GM21786 (cell line): Measurements from ENCODE around the gene GOLGA6L9.
"Not testable (repeated sequence)": the region's sequence is repeated elsewhere in the genome, so short reads cannot be mapped to it uniquely, and the experiment has no call there.

Source experiments
- ATAC-seq: cut with Tn5 transposase; IDR thresholded peaks from one replicate; pipeline ENCODE4 v1.9.1; 2021; ENCODE audit not compliant: unreplicated experiment

The GOLGA6L9 gene, protein sequence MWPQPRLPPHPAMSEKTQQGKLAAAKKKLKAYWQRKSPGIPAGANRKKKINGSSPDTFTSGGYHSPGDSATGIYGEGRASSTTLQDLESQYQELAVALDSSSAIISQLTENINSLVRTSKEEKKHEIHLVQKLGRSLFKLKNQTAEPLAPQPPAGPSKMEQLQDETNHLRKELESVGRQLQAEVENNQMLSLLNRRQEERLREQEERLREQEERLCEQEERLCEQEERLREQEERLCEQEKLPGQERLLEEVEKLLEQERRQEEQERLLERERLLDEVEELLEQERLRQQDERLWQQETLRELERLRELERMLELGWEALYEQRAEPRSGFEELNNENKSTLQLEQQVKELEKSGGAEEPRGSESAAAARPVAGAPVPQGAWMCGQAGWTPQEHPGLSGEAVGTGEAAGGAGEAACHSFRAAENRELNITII

GRCh38 chr15:82429693-82430092 is at the start of gene GOLGA6L9:
GOLGA6L9 (plus strand) TSS chr15:82429816; CDS start chr15:82430080, 264 bp downstream.
- not testable (repeated sequence) for ATAC-seq

DNA sequence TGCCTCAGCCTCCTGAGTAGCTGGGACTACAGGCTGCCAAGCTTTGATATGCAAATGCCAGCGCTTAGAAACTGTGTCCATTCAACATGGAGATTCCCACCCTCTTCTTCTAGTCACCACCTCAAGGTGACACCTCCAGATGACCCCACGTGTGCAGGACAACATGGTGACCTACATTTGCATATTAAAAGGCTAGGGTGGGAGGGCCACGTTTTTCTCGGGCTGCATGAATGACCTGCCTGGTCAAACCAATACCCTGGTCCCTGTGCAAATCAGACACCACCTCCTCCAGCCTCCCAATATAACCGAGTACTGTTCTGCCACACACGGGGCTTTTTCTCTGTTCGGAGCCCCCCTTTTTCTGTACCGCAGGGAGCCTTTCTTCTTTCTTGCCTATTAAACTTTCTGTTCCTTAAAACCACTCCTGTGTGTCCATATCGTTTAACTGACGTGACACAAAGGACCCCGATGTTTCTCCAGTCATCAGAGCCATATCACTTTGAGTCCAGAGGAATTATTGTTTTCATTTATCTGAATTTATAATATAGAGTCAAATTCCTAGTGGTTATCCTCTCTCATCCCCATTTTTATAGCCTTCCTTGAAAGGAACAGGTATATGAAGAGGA is 48.2 kb upstream of the GOLGA6L9 start:
- ATAC-seq: not testable (repeated sequence)

GRCh38 chr15:82387209-82387608 is 42.4 kb upstream of the GOLGA6L9 start:
- not testable (repeated sequence) for ATAC-seq

- ATAC-seq: not testable (repeated sequence)
Measured at GRCh38 chr15:82390152-82390551, 39.5 kb upstream of the GOLGA6L9 start.

DNA sequence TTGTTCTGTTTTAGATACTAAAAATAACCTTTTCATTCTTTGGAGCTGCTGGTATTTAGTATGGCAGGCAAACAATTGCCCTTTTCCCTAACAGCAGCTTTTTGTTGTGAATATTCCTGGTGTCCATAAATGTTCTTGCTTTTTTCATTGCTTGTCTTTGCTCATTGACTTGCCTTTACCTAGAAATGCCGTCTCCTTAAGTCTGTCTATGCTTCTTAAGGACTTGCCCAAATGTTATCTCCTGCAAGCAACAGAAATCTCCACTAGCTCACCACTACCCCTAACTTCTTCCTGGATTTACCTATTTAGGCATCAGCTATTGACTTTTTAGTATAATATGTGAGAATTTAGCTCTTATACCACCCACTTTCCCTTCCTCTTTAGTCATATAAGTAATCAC is 37.5 kb upstream of the GOLGA6L9 start:
- not testable (repeated sequence) for ATAC-seq

DNA sequence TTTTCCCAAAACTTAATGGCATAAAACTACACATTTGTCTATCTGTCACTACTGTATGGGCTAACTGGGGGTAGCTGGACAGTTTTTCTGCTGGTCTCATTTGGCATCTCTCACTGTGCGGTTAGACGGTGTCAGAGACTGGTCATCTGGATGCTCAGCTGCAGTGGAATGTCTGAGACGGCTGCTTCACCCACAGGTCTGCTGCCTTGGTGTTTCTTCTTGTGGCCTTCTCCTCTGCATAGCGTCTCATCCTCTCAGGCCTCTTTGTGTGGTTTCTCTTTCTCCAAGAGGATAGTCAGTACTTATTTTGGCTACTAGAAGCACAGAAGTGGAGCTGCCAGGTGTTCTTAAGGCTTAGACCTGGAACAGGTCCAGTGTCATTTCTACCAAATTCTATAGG is 35.9 kb upstream of the GOLGA6L9 start:
- ATAC-seq: no peak

DNA sequence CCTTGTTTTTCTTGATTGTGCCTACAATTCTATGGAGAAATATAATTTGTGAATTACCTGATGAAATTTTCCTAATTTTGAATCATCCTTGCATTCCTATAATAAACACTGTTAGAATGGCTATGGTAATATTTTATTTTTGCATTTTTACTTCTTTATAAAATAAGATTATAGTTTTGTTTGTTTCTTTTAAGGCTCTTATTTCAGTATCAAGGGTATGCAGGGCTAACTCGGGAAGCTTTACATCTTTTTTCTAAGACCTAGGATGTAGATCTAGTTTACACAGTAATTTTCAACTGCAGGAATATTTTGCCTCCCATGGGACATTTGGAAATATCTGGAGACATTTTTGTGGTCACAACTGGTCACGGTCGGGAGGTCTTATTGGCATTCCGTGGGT is 33.8 kb upstream of the GOLGA6L9 start:
- ATAC-seq: not testable (repeated sequence)

GRCh38 chr15:82397817-82398216 is 31.8 kb upstream of the GOLGA6L9 start:
- no peak for ATAC-seq

DNA sequence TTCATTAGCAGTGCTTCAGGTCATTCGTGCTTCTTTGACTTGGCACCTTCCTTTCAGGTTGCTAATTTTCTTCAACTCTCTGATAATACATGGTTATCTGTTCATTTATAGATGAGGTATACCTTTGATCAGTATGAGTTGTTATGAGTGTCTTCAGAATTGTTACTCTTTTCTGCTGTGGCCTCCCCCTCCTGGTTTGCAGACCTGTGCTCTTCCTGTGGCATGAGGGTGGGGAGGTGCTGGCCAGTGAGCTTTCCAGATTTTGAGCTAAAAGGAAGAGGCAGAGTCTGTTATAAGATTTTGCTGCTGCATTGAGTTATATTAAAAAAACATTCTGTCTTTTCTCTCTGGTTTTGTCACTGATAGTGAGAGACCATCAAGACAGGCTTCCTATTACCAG is 30.8 kb upstream of the GOLGA6L9 start:
- ATAC-seq: no peak

DNA sequence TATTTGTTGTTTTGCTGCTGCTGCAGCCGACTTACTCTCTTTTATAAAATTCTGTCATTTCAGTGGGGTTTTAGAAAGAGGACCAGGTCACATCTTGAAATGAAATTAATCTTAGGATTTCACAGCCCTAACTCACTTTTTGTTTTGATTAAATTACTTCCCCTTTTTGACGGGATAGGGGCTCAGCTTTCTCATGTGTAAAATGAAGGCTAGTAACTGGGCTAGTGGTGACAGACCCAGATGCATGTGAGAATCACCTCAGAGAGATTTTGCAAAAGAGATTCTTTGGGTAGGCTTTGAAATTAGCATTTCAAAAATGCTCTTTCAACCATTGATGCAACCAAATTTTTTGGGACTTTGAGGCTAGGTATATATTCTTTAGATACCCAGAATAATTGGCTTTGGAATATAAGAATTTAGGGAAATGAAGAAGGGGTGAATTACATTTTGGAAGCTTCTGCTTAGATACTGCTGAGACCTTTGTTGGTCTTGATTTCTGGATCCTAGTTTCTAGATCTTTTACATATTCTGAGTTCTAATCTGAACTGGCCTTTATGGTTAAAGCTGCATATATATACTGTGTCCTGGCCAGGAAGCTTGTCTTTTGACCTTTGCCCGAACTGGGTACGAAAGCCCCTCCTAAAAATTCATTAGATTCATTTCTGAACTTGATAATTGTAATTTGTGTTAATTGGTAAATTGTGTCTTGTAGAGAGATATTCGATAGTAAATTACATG is 30.1 kb upstream of the GOLGA6L9 start:
- not testable (repeated sequence) for ATAC-seq

DNA sequence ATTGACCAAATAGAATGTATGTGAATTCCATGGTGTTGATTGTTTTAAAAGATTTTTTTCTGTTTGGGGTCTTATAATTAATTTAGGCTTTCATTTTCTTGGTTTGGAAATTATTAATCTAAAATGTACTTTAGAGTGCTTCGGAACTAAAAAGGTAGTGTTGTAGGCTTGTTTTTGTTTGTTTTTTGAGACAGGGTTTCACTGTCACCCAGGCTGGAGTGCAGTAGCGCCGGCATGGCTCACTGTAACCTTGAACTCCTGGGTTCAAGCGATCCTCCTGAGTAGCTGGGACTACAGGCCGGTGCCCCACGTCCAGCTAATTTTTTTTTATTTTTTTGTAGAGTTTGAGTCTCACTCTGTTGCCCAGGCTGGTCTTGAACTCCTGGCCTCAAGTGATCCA is 27.7 kb upstream of the GOLGA6L9 start:
- ATAC-seq: not testable (repeated sequence)

GRCh38 chr15:82402341-82402740 is 27.3 kb upstream of the GOLGA6L9 start:
- ATAC-seq: not testable (repeated sequence)

DNA sequence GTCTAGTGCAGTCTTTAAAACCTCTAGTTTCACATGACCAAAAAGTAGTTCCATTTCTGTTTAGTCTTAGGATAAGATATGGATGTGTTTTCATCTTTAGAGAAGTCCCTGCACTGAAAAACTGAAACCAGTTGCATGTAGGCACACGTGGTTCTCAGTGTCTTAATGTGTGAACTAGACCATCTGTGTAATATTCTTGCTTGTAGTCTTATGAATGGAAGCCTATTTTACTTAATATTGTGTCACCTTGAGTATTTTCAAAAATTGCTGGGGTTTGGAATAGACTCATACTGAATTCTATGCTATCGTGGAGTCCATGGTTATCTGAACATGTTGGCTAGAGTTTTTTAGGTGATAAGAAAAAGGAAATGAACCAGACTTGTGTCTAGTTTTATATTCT is 23.4 kb upstream of the GOLGA6L9 start:
- ATAC-seq: not testable (repeated sequence)

GRCh38 chr15:82410306-82410705 is 19.3 kb upstream of the GOLGA6L9 start:
- ATAC-seq: not testable (repeated sequence)

GRCh38 chr15:82411595-82411994 is 18.0 kb upstream of the GOLGA6L9 start:
- ATAC-seq: not testable (repeated sequence)

DNA sequence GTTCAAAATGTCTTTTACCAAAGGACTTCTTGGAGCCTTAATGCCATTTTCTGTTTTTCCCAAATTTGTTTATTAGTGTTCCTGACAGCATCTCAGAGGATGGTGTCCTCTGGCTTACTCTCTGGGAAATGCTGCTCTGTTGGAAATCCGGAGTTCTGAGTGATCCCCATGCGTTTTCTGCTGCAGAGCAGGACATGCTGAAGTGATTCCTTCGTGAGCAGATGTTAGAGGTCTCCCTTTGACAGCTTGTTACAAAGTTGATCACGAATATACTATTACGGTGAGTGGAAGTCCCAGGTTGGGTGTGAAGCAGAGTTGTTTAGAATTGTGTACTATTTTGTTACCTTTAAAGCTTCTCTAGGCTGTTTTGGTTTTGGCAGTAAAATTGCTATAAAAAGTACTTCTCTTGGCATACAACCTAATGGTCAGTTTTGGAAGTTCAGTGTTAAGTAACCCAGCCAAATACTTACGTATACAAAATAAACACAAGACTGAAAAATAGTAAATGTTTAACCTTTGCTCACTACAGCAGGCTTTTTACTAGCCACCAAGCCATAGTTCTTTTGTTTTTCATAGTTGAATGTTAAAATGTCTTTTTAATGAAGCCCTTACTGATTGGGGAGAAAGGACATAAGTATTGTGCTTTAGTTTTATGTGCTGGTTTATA is 15.0 kb upstream of the GOLGA6L9 start:
- ATAC-seq: not testable (repeated sequence)

DNA sequence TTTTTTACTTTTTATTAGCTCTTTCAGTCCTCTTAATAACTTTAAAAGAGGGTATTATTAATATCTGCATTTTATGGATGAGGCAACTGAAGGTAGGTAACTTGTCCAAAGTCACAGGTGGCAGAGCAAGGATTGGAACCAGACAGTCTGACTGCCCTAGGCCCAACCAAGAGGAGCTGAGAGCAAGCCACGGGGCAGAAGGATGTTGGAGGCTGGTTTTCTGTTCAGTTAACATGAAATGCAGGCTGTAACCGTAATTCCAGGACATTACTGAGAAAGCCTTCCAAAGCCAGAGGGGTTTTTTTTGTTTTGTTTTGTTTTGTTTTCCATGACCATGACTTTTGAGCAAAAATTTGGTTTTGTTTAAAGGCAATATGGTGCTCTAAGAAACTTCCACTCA is 9.1 kb upstream of the GOLGA6L9 start:
- not testable (repeated sequence) for ATAC-seq

GRCh38 chr15:82420966-82421365 is 8.7 kb upstream of the GOLGA6L9 start:
- not testable (repeated sequence) for ATAC-seq

DNA sequence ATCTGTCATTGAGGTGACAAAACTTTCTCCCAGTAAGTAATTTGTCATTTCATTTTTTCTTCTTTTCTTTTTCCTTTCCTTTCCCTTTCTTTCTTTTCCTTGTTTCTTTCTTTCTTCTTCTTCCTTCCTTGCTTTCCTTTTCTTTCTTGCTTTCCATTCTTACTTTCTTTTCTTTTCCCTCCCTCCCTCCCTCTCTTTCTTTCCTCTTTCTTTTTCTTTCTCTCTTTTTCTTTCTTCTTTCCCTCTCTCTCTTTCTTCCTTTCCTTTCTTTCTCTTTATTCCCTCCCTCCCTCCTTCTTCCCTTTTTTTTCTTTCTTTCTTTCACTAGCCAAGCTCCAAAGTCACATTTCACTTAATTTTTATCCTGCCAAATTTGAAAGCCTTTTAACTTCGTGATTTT is 2.5 kb upstream of the GOLGA6L9 start:
- not testable (repeated sequence) for ATAC-seq

DNA sequence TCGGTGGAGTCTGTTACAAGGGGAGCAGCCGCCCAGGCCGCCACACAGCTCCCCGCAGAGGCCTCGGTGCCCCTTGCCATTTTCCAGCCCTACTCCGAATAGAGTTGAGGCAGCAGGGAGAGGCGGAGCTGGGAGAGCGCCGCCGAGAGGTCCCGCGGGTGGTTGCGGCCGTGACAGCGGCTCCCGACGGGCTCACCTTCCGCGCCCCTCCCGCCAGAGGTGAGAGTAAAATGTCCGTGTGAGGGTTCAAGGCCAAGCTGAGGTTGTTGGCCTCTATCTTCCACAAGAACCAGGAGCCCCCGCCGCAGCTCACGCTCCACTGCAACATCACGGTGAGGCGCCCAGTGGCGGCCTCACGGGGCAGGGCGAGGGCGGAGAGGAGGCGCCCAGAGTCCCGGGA is 15.8 kb downstream of the GOLGA6L9 start:
- not testable (repeated sequence) for ATAC-seq

DNA sequence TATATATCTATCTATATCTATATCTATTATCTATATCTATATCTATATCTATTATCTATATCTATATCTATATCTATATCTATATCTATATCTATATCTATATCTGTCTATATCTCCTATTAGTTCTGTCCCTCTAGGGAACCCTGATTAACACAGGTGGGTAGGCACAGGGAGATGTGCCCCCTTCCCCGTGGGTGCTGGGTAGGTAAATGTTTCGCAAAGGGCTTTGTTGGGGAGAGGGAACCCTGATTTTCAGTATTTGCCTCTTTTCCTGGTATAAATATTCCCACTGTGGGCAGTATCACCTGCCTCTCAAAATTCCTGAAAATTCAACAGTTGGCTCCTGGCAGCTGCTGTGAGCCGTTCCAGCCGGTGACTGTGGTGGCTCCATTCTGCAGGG is 27.7 kb downstream of the GOLGA6L9 start:
- ATAC-seq: not testable (repeated sequence)
